Gastroesophageal sphincter (tissue), 3 donors: ENCODE data around the gene MED23.

ENCODE experiments used
- CTCF ChIP-seq, 4 experiments: fragments of 200-600 bp in 2 of 4; fragments of 450-650 bp in 2 of 4; sonication (generic) in 1 of 4; IDR thresholded peaks; one replicate each; pipeline ENCODE4 v1.5.1; 2017 to 2019; ENCODE audit warnings: antibody characterized with exemption in 4 of 4, mild to moderate bottlenecking in 2 of 4, moderate library complexity in 2 of 4
- EP300 ChIP-seq: sonication (generic); formaldehyde crosslinking; IDR thresholded peaks from one replicate; pipeline ENCODE4 v1.6.1; 2017; ENCODE audit warnings: antibody characterized with exemption, mild to moderate bottlenecking
- POLR2A ChIP-seq, 2 donors: fragments of 450-650 bp; IDR thresholded peaks; one replicate each; pipeline ENCODE4 v1.6.1; 2017; ENCODE audit warnings: antibody characterized with exemption in 2 of 2, mild to moderate bottlenecking in 2 of 2, moderate library complexity in 1 of 2

DNA sequence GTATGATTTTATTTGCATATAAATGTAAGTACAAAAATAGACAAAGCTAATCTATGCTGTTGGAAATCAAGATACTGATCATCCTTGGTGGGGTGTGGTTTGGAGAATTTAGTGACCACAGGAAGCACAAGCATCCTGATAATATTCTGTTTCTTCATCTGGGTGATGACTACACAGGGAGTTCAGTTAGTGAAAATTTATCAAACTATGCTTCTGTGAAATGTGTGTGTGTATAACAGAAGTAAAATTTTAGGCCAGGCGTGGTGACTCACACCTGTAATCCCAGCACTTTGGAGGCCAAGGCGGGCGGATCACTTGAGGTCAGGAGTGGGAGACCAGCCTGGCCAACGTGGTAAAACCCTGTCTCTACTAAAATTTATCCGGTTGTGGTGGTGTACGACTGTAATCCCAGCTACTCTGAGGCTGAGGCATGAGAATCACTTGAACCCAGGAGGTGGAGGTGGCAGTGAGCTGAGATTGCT, 29.6 kb upstream of the MED23 start:
- TF ChIP-seq POLR2A (IDR thresholded peaks at IDR 0.05) (no peak), CTCF (IDR thresholded peaks at IDR 0.05) (no peak), EP300 (no peak)
